ENCODE measurements around the gene AGXT.

The AGXT gene

DNA sequence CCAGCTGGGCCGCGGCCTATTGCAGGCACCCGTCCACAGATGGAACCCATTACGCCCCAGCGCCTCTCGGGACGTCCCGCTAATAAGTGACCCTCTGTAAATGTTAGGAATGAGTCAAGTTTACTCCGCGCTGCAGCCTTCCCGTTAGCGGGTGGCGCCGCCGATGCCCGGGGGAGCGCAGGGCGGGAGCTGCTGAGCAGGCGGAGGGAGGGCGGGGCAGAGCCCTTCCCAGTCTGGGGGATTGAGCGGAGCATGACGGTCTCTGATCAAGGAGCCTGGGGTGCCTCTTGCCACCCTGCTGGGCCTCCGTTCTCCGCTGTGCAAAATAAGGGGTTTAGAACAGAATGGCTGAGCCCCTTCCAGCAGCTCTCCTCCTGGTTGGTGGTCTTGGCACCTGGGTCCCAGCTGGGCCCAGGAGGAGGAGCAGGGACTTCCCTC lies 48.0 kb downstream of the AGXT start:
- DNase-seq: no peak

DNA sequence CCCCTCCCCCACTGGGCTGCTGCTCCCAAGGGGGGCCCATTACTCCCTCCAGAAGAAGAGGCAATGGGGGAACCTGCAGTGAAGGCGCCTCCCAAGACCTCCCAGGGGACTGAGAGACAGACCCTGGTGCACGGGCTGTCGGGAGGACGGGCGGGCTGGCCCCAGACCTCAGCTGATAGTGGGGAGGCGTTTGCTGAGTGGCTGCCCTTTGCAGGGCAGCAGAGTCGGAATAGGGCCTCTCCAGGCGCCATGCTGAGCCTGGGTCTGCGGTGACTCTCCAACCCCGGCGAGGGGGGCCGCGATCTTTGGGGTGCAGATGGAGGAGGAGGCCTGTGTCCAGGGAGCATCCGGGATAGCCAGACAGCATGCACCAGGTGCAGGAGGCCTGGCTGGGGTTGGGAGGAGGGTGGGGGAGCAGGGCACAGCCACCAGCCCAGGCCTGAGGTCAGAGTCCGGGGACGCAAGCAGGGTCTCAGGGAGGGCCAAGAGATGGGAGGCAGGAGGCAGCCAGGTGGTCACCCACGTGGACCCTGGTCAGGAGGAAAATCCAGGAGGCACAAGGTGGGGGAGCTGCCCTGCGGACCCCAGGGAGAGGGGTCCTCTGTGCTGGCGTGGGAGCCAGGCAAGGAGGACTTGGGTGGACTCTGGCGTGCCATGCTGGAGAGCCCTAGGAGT lies 48.5 kb downstream of the AGXT start:
- DNase-seq: no peak

DNA sequence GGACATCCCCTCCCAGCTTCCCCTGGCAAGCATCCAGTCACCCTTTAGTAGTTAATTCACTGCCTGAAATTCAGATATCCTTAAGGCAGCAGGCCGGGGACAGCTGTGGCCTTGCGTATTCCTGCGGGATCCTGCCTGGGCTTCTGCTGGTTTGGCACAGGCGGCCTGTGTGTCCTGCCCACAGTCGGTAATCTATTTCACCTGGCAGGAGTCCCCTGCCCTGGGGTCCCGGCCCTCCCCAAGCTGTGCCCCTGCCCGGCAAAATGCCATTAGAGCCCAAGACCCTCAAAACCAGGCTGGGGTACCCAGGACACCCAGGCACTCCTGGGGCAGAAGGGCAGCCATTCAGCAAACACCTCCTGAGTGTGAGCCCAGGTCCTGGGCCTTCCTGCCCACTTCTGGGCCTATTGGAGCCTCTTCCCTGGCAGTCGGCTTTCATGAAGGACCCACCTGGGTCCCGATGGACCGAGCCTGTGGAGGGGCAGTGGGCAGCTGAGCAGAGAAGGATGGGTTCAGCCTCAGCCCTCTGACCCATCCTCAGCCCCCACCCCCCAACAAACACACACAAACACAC lies 49.1 kb downstream of the AGXT start:
- no peak for DNase-seq

DNA sequence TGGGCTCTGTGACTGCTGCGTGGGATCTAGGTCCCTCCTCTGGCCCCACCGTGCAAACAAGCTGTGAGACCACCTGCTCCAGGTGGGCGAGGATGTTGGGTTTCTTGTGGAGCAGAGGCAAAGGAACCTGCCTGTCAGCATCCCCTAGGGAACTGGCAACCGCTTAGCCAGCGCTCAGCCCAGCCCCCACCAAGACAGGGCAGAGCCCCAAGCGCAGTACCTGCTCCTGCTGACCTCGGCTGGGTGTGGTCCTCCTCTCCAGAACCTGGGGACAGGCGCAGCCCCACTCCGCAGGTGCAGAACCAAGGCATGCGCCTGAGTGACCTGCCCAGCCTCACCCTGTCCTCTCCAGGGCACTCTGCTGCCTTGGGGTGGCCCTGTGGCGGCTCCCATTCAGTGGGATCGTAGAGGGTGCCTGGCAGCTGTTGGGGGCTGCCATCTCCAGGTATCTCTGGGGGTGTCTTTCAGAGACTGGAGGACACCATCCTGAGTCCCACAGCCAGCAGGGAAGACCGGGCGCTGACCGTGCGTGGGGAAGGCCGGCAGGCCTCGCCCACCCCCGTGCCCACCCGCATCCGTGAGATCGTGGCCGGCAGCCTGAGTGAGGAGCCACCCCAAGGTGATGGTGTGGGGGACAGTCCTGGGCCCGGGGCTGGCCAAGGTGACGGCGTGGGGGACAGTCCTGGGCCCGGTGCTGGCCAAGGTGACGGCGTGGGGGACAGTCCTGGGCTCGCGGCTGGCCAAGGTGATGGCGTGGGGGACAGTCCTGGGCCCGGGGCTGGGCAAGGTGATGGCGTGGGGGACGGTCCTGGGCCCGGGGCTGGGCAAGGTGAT lies 49.9 kb downstream of the AGXT start:
- DNase-seq: no peak

DNA sequence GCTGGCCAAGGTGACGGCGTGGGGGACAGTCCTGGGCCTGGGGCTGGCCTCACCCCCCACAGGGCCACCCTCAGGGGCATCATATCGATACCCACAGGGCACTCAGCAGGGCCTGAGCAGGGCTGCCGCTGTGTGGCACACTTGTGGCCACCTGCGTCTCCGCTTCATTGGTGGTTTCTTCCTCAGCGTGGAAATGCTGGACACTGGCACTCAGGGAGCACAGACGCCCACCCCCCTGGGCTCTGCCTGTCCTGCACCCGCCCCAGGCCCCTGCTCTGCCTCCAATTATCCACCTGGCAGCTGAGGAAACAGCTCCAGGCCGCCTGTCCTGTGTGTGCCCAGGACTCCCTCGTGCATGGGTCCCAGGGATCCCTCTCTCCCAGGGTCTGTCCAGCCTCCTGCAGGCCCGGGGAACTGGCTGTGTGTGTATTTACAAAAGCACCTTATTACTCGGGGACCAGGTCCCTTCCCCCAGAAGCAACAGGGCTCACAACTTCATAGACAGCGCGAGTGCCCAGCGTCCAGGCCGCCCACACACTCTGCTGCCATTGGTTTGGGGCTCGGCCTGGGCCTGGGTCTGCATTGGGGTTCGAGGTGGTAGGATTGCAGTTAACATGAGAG lies 50.6 kb downstream of the AGXT start:
- DNase-seq: no peak

DNA sequence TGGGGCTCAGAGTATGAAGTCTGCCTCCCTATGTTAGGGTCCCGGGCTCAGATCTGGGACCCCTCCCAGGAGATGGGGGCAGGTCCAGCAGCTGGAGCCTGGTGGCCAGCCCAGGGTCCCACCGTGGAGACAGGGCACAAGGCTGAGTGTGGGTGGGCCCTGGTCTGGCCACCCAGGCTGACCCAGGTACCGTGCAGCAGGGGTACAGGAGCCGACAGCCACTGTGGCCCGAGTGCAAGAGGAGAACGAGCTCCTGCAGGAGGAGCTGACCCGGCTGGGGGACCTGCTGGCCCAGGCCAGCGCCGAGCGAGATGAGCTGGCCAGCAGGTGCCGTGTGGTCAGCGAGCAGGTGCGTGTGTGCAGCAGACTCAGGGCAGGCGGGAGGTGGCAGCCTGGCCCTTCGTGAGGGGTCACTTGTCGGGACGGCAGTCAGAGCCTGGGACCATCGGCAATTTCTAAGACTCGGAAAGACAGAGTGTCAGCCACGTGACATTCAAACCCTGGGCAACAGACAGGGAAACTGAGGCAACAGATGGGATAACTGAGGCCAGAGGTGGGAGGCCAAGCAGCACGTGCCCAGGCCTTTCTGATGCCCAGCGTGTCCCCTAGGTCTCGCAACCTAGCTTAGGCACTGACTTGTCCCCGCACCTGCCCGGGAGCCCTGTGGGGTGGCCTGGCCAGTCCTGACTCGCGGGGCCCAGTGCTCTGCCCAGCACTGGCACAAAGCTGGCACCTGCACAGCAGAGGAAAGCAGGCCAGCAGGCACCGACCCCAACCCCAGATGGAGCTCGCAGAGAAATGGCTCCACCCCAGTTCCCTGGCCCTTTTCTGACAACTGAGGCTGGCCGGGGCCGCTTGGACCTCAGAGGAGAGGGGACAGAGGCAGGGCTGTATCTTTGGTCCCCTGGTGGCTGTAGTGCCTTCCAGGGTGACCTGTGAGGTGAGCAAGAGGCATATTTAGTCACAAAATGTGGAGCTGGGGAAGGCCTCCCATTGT lies 51.5 kb downstream of the AGXT start:
- no peak for DNase-seq

DNA sequence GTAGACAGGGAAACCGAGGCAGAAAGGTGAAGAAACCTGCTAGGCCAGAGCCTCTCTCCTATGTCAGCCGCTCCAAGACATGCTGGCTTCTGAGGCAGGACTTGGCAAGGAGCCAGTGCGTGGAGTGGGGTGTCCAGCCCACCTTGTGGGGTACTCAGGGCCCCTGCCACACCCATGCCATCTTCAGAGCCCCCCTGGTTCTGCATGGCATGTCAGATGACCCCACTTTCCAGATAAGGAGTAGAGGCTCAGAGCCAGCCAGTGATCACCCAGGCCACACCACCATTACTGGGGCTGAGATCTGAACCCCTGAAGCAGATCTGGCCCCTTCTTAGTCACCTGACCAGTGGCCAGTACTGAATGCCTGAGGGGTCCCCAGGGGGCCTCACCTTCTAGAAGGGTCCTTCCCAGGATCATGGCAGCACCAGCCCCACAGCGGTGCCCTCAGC lies 52.2 kb downstream of the AGXT start:
- DNase-seq: no peak

DNA sequence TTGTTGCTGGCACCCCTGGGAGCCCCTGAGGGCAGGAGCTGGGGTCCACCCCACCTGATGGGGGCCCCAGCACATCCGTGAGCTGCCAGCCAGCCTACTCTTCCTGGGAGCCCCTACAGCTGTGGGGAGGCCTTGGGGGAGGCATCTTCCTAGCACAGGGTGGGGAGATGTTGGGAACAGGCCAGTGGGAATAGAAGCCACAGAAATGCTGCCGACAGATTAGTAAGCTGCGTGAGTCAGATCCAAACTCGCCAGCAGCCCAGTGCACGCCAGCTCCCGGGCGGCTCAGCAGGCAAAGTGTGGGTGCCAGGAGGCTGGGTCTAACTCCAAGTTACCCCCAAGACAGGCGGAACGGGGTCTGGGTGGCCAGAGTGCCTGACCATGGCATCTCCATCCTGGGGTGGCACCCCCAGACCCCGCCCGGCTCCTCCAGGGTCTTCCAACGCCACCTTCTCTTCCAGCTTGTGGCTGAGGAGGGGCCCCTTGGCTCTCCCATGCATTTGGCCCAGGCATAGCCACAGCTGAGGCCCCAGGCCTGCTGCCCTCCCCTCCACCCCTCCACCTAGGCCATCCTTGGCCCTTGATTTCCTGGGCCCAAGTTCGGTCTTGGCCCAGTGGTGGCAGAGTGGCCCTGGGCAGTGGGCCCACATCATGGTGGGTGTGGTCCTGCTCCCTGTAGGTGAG lies 52.8 kb downstream of the AGXT start:
- no peak for DNase-seq

DNA sequence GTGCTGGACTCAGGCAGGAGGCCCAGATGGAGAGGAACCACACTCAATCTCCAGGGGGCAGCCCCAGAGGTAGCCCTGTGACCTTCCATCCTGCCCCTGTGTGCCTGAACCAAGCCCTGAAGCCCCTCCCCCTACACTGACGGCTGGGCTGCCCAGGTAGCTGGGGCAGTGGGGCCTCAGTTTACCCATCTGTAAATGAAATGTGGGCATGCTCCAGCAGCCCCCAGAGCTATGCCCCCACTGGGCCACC lies 53.3 kb downstream of the AGXT start:
- no peak for DNase-seq

DNA sequence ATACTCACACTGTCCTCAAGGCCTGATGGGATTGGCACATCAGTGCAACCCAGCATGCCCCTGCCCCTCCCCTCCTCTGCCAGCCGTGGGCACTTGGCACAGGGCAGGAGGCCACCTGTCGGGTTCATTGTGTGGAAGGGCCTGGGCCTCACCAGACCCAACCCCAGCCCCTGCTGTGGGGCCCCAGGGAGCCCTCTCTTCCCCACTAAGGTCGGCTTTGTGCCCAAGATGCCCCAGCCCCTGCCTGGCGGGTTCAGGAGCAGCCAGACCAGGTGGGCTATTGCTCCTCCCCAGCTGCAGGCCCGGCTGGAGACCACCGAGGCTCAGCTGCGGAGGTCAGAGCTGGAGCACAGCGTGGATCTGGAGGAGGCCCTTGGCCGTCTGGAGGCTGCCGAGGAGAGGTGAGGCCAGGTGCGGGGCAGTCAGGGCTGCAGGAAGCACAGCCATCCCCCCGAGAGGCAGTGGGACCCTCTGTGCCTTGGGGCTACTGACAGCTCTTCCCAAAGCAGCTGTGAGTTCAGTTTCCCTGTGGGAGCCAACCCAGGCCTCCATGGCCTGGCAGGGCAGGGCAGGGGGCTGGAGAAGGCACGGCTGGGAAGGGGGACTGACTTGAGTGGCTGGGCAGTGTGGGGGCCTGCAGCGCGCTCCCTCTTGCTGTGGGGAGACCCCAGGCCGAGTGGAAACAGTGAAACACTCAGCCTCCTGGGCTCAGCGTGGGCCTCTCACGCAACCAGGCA lies 53.8 kb downstream of the AGXT start:
- no peak for DNase-seq

DNA sequence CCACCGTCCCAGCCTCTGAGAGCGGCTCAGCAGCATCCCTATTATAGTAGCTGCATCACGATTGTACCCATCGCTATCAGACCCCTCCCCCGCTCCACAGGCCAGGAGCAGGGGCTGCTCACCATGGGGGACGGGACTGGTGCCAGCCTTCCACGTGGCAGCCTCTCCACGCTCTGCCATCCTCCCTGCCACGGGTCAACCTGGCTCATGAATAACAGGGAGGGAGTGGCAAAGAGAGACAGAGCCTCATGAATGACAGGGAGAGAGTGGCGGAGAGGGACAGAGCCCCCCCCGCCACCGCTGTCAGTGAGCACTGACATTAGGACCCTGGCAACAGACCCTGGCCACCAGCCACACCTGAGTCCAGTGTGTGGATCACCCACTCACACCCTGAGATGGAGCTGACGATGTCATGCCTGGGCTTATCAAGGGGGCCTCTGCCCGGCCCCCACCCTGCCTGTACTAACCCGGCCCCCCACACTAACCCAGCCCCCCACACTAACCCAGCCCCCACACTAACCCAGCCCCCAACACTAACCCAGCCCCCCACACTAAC lies 54.4 kb downstream of the AGXT start:
- DNase-seq: no peak

DNA sequence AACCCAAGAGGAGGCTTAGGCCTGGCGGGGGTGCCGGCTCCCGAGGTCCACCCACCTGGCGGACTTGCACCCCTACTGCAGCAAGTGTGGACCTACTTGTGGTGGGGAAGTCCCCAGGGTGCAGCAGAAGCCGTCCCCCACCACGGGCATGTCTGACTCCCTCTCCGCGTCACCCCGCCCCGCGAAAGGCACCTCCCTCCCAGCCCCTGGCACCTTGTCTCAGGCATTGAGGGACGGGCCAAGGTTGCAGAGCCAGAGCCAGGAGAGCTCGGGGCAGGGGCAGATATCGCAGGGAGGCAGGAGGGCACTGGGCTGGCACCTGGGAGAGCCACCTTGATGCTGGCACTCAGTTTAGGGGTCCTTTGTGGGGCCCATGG lies 56.6 kb downstream of the AGXT start:
- no peak for DNase-seq

DNA sequence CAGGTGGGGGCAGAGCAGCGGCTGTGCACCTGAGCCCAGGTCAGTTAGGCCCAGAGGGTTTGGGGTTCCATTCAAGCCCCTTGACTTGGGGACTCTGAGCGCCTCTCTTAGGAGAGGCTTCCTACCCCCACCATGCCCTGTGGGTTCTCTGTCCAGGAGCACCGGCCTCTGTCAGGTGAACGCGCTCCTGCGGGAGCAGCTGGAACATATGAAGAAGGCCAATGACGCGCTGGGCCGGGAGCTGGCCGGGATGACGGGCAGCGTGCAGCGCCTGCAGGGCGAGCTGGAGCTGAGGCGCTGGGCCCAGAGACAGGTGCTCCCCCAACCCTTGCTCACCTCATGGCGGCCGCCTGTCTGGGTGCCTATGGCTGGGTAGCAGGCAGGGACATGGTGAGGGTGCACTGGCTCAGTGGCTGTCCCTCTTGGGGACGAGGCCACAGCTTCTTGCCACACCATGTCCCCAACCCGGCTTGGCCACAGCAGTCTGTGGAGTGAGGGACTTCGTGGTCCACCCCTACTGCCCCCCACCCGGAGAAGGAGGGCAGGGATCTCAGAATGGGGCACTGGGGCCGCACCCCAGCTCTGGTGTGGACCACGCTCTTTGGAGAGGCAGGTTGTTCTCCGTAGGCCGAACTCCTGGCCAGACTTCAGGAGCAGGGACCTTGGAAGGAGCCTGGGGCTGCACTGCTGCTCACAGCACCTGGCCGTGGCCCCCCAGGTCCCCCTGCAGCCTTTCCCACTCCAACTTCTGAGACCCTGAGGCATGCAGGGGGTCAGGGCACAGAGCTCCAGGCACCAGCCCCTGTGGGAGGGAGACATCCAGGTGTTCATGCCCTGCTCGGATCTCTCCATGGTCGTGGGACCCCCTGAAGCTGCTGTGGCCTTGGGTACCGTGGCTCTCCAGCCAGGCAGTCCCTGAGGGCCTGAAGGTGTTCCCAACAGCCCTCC lies 57.2 kb downstream of the AGXT start:
- DNase-seq: no peak

DNA sequence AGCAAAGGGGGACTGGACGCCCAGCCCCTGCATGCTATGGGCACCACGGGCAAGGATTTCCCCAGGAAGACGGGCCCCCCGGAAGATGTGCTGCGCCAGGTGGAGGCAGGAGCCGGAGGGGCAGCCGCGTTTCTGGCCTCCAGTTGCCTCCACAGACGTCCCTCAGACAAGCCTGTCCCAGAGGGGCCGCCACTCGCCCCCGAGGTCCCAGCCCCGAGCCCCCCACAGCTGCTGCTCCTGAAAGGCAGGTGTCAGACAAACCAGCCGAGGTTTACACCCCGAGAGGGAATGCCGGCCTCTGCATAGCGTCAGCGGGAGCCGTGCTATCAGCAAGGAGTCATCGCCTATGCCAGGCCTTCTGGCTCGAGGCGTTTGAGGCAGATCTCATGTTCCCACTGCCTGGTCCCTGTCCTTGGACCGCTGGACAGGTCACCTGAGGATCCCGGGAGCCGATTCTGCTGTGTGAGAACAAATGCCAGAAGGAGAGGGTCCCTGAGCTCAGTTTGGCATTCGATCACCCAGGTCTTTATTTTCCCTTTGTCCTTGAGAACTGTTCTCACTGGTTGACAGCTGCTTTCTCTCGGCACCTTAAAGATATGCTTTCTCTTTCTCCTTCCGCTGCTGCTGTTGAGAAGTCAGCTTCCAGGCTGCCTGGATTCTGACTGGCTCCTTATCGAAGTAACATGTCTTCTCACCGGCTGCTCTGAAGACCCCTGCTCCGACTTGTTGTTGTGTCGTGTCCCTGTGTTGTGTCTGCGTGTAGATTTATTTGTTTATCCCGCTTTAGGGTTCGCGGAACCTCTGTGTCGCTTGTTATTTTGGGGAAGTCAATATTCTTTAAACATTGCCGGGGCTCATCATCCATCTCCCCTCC lies 58.1 kb downstream of the AGXT start:
- no peak for DNase-seq

DNA sequence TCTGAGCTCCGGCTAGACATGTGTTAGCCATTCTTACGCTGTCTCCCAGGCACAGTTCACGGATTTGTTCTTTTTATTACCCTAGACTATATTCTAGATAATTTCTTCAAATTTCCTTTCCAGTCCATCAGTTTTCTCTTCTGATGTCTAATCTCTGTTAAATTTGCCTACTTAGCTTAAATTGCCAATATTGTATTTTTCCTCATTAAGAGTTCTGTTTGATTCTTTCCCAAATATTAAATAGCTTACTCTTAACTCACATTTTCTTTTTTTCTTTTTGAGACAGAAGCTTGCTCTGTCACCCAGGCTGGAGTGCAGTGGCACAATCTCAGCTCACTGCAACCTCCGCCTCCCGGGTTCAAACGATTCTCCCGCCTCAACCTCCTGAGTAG lies 58.8 kb downstream of the AGXT start:
- DNase-seq: no peak

DNA sequence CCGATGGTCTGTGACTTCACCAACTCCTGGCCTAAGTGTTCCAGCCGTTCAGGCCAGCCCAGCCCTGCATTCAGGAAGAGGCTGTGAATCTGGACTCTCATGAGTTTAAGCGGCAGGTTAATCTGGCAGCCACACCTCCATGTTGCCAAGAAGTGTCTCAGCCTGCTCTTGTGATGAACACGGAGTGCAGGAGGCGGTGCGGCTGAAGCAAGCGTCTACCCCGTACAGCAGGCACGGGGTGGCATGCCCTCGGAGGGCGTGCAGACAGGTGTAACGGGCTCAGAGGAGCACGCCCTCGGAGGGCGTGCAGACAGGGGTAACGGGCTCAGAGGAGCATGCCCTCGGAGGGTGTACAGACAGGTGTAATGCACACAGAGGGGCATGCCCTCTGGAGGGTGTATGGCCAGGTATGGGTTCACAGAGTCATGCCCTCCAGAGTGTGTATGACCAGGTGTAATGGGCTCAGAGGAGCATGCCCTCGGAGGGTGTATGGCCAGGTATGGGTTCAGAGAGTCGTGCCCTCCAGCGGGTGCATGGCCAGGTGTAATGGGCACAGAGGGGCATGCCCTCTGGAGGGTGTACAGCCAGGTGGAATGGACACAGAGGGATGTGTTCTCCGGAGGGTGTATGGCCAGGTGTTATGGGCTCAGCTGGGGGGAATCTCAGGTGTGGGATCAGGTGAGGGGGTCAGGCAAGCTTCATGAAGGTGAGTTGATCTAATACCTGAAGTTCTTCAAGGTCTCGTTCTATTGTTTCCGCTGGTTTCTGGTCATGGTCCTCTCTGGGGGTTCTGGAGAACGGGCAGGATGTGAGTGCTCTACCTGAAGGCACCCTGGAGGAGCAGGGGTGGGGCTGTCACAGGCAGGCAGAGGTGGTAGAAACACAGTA lies 60.1 kb downstream of the AGXT start:
- DNase-seq: no peak

DNA sequence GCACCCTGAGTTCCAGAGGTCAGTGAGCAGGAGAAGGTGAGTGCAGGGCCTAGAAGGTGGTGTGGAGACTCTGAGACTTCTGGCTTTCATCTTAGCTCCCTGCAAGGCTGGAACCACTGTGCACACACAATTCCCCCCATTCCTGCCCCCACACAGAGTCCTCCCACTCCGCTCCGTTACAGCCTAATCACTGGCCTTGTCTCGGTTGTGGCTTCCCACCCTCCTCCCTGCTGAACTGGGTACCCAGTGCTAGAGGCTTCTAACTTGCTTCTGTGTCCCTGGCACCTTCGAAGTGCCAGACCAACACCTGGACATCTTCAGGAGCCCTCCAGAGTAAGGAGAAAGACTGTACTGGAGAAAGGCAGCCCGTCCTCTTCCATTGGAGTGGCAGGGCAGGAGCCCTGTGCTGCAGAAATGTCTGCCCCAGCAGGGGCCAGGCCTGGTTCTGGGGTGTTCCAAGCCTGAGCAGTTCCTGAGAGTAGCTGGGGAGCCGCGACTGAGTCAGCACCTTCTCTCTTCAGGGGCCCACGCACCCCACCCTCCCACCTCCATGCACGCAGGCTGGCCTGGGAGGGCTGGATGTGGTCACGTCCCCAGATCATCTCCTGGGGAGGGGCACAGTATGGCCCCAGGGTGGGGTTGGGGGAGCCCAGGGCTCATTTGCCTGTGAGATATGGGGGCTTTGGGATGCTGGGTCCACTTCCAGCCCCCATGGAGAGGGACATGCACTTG lies 60.9 kb downstream of the AGXT start:
- no peak for DNase-seq
